ENCODE results near the gene KDM4E. TPM values are rescaled to one million over a fixed set of nuclear protein-coding genes. Genes with fewer than 3 reads are reported as not detected.

Gene KDM4E
- polyA plus RNA-seq, 1 donor (not counting 4 experiments of a cell fraction or from before 2014, with no cell fraction given), result not detected

DNA sequence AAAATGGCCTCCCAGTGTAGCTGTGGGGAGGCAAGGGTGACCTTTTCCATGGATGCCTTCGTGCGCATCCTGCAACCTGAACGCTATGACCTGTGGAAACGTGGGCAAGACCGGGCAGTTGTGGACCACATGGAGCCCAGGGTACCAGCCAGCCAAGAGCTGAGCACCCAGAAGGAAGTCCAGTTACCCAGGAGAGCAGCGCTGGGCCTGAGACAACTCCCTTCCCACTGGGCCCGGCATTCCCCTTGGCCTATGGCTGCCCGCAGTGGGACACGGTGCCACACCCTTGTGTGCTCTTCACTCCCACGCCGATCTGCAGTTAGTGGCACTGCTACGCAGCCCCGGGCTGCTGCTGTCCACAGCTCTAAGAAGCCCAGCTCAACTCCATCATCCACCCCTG lies 26.8 kb upstream of the KDM4E start:
- no peak for TF ChIP-seq EZH2 (IDR thresholded peaks at IDR 0.05; ENCODE audit: low read length)
- TF ChIP-seq, protein P1, sequence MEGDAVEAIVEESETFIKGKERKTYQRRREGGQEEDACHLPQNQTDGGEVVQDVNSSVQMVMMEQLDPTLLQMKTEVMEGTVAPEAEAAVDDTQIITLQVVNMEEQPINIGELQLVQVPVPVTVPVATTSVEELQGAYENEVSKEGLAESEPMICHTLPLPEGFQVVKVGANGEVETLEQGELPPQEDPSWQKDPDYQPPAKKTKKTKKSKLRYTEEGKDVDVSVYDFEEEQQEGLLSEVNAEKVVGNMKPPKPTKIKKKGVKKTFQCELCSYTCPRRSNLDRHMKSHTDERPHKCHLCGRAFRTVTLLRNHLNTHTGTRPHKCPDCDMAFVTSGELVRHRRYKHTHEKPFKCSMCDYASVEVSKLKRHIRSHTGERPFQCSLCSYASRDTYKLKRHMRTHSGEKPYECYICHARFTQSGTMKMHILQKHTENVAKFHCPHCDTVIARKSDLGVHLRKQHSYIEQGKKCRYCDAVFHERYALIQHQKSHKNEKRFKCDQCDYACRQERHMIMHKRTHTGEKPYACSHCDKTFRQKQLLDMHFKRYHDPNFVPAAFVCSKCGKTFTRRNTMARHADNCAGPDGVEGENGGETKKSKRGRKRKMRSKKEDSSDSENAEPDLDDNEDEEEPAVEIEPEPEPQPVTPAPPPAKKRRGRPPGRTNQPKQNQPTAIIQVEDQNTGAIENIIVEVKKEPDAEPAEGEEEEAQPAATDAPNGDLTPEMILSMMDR (optimal IDR thresholded peaks at IDR 0.05 in 1 of 3, IDR thresholded peaks at IDR 0.05 in 1 of 3, conservative IDR thresholded peaks at IDR 0.05 in 1 of 3; ENCODE audit: extremely low read depth in 1 of 3, insufficient read depth in 2 of 3, low read length in 3 of 3), result no peak
- no peak overlapping the region for H3K27ac ChIP-seq (ENCODE audit: control insufficient read depth, insufficient read depth, low read length)
- no peaks in the 10 kb centered on the region for H4K20me1 ChIP-seq (ENCODE audit: control insufficient read depth, extremely low read depth, insufficient read depth, low read length)
- no peaks in the 10 kb centered on the region for H3K36me3 ChIP-seq (ENCODE audit: control insufficient read depth in 2 of 2, extremely low read depth in 1 of 2, insufficient read depth in 2 of 2, low read length in 2 of 2)
- H3K79me2 ChIP-seq (ENCODE audit: control insufficient read depth, insufficient read depth, low read length), result no peaks in the 10 kb centered on the region
- H3K4me2 ChIP-seq (ENCODE audit: control insufficient read depth, extremely low read depth, insufficient read depth, low read depth, low read length), result no peak overlapping the region
- H3K4me3 ChIP-seq (ENCODE audit: control insufficient read depth in 2 of 3, extremely low read depth in 1 of 3, insufficient read depth in 2 of 3, low read depth in 1 of 3, low read length in 3 of 3), result no peak overlapping the region
- H3K4me1 ChIP-seq (ENCODE audit: control insufficient read depth, extremely low read depth, insufficient read depth, low read length), result no peaks in the 10 kb centered on the region
- H3K27me3 ChIP-seq (ENCODE audit: control insufficient read depth, extremely low read depth, insufficient read depth, low read length), result no peaks in the 10 kb centered on the region
- H3K9me3 ChIP-seq (ENCODE audit: control insufficient read depth, low read depth, low read length), result no peaks in the 10 kb centered on the region
- H3K9me1 ChIP-seq (ENCODE audit: control insufficient read depth, extremely low read depth, insufficient read depth, low read length), result no peaks in the 10 kb centered on the region
- DNase-seq (ENCODE audit: low read depth, low spot score) (no peak), FAIRE-seq (no peak)
- H3K9ac ChIP-seq (ENCODE audit: control insufficient read depth, extremely low read depth, insufficient read depth, low read length), result no peak overlapping the region
- H2AFZ ChIP-seq (ENCODE audit: control insufficient read depth, low read length), result no peak overlapping the region
- dilution Hi-C loops (cut with MboI; ENCODE audit: extremely low pct_ligation_motif_present, low sequenced_read_pairs), result no loop called here

DNA sequence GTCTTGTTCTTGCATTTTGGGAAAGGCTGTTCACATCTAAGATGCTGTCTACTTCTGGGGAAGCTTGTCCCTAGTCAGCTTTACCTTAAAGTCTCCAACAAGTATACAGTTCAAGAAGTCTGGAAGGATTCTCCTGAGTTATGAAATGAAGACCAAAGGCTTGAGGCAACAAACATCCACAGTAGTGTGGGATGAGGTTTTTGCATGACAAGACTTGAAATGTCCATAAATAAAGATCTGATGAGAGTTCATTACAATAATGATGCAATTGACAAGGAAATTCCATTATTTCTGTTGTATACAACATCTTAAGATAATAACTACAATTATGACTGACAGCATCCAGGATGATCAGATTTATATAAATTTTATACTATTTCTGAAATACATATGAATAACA lies 21.3 kb upstream of the KDM4E start:
- no peaks in the 10 kb centered on the region for H3K9me1 ChIP-seq (ENCODE audit: control insufficient read depth, extremely low read depth, insufficient read depth, low read length)
- DNase-seq (ENCODE audit: low read depth, low spot score) (no peak), FAIRE-seq (no peak)
- no peak for TF ChIP-seq EZH2 (IDR thresholded peaks at IDR 0.05; ENCODE audit: low read length)
- TF ChIP-seq, protein P1 (optimal IDR thresholded peaks at IDR 0.05 in 1 of 3, IDR thresholded peaks at IDR 0.05 in 1 of 3, conservative IDR thresholded peaks at IDR 0.05 in 1 of 3; ENCODE audit: extremely low read depth in 1 of 3, insufficient read depth in 2 of 3, low read length in 3 of 3), result no peak
- H3K9ac ChIP-seq (ENCODE audit: control insufficient read depth, extremely low read depth, insufficient read depth, low read length), result no peak overlapping the region
- H3K4me2 ChIP-seq (ENCODE audit: control insufficient read depth, extremely low read depth, insufficient read depth, low read depth, low read length), result no peak overlapping the region
- H4K20me1 ChIP-seq (ENCODE audit: control insufficient read depth, extremely low read depth, insufficient read depth, low read length), result no peaks in the 10 kb centered on the region
- H3K4me1 ChIP-seq (ENCODE audit: control insufficient read depth, extremely low read depth, insufficient read depth, low read length), result no peaks in the 10 kb centered on the region
- H3K27ac ChIP-seq (ENCODE audit: control insufficient read depth, insufficient read depth, low read length), result no peak overlapping the region
- dilution Hi-C loops (cut with MboI; ENCODE audit: extremely low pct_ligation_motif_present, low sequenced_read_pairs), result no loop called here
- no peaks in the 10 kb centered on the region for H3K9me3 ChIP-seq (ENCODE audit: control insufficient read depth, low read depth, low read length)
- H3K27me3 ChIP-seq (ENCODE audit: control insufficient read depth, extremely low read depth, insufficient read depth, low read length), result no peaks in the 10 kb centered on the region
- H3K36me3 ChIP-seq (ENCODE audit: control insufficient read depth in 2 of 2, extremely low read depth in 1 of 2, insufficient read depth in 2 of 2, low read length in 2 of 2), result no peaks in the 10 kb centered on the region
- no peak overlapping the region for H2AFZ ChIP-seq (ENCODE audit: control insufficient read depth, low read length)
- H3K4me3 ChIP-seq (ENCODE audit: control insufficient read depth in 2 of 3, extremely low read depth in 1 of 3, insufficient read depth in 2 of 3, low read depth in 1 of 3, low read length in 3 of 3), result no peak overlapping the region
- no peaks in the 10 kb centered on the region for H3K79me2 ChIP-seq (ENCODE audit: control insufficient read depth, insufficient read depth, low read length)
